Fibroblast of lung (primary cell): Measurements from ENCODE around the gene GJB4. TPM values are rescaled to one million over a fixed set of nuclear protein-coding genes. Genes with fewer than 3 reads are reported as not detected.

Experiments used
- DNase-seq, 2 donors: peaks; one replicate each; pipeline versions ENCODE4 v3.0.0 to v3.0.0-alpha.2; 2010; ENCODE audit warnings: low read depth in 2 of 2
- H2AFZ ChIP-seq: 2 replicates; pipeline ENCODE4 v1.5.1; 2012; ENCODE audit warnings: low read length, control low read depth, inconsistent platforms
- H3K27ac ChIP-seq: 2 replicates; pipeline ENCODE4 v1.5.1; 2011; ENCODE audit warnings: low read length, control low read depth; ENCODE audit not compliant: insufficient read depth
- H3K27me3 ChIP-seq: 2 replicates; pipeline ENCODE4 v1.5.1; 2011; ENCODE audit warnings: mild to moderate bottlenecking, low read length; ENCODE audit not compliant: control insufficient read depth, insufficient read depth
- H3K36me3 ChIP-seq: 2 replicates; pipeline ENCODE4 v1.5.1; 2011; ENCODE audit warnings: low read length; ENCODE audit not compliant: control insufficient read depth, insufficient read depth
- H3K4me1 ChIP-seq: 2 replicates; pipeline ENCODE4 v1.5.1; 2011; ENCODE audit warnings: low read length; ENCODE audit not compliant: control insufficient read depth, insufficient read depth; ENCODE audit errors: extremely low read depth
- H3K4me2 ChIP-seq: 2 replicates; pipeline ENCODE4 v1.5.1; 2011; ENCODE audit warnings: low read length, control low read depth; ENCODE audit not compliant: insufficient read depth; ENCODE audit errors: extremely low read depth
- H3K4me3 ChIP-seq, 4 experiments: fragments of 200-600 bp in 1 of 4; sonication (generic) in 1 of 4; replicated peaks in 1 of 4; 2 replicates each; pipeline ENCODE4 v1.5.1; 2011 to 2016; ENCODE audit warnings: low read length in 4 of 4, low read depth in 3 of 4, mild to moderate bottlenecking in 3 of 4, control low read depth in 2 of 4, inconsistent platforms in 1 of 4, mixed read lengths in 1 of 4; ENCODE audit not compliant: insufficient read depth in 1 of 4; ENCODE audit errors: control extremely low read depth in 1 of 4
- H3K79me2 ChIP-seq: 2 replicates; pipeline ENCODE4 v1.5.1; 2012; ENCODE audit warnings: mild to moderate bottlenecking, low read length, inconsistent platforms; ENCODE audit not compliant: control insufficient read depth, insufficient read depth
- H3K9ac ChIP-seq: 2 replicates; pipeline ENCODE4 v1.5.1; 2011; ENCODE audit warnings: mild to moderate bottlenecking, low read length, control low read depth; ENCODE audit not compliant: insufficient read depth
- H3K9me3 ChIP-seq: 2 replicates; pipeline ENCODE4 v1.5.1; 2012; ENCODE audit warnings: low read depth, low read length; ENCODE audit not compliant: control insufficient read depth, insufficient read depth
- H4K20me1 ChIP-seq: 2 replicates; pipeline ENCODE4 v1.5.1; 2011; ENCODE audit warnings: low read length; ENCODE audit not compliant: control insufficient read depth, insufficient read depth; ENCODE audit errors: extremely low read depth
- CTCF ChIP-seq, 2 donors: IDR thresholded peaks in 1 of 2; conservative IDR thresholded peaks in 1 of 2; 1 replicate in 1 of 2; 2 replicates in 1 of 2; pipeline ENCODE4 v1.5.1; 2011 to 2012; ENCODE audit warnings: low read length in 2 of 2, control low read depth in 1 of 2, inconsistent platforms in 1 of 2, low read depth in 1 of 2, mild to moderate bottlenecking in 1 of 2
- EZH2 ChIP-seq: IDR thresholded peaks from 2 replicates; pipeline ENCODE4 v1.5.1; 2012; ENCODE audit warnings: low read length, control low read depth, mild to moderate bottlenecking; ENCODE audit errors: missing control alignments
- polyA plus RNA-seq, 2 donors: library from polyadenylated mRNA; depleted of rRNA in 1 of 2; stranded (reverse) in 1 of 2; unstranded in 1 of 2; fragments of >200 nt; gene quantifications; 2 replicates each; pipeline ENCODE4 v1.2.1, GENCODE V29; 2011 to 2012; ENCODE audit warnings: missing spikeins in 1 of 2
- total RNA-seq: library from RNA; depleted of rRNA; stranded (reverse); fragments of >200 nt; gene quantifications from 2 replicates; pipeline ENCODE4 v1.2.1, GENCODE V29; 2014

Gene GJB4
- total and polyA plus RNA-seq, 2 donors (not counting 1 experiment from before 2014, with no cell fraction given), result not detected

- H3K4me3 ChIP-seq, result no peak overlapping the region
- no peaks in the 10 kb centered on the region for H3K36me3 ChIP-seq
- H3K27ac ChIP-seq, result no peak overlapping the region
- H3K9me3 ChIP-seq, result no peaks in the 10 kb centered on the region
- H3K27me3 ChIP-seq, result peaks cover 20% of the 10 kb centered on the region
- H3K79me2 ChIP-seq, result no peaks in the 10 kb centered on the region
- H2AFZ ChIP-seq, result no peak overlapping the region
- DNase-seq, result no peak
- no peak overlapping the region for H3K4me2 ChIP-seq
- peaks cover 2% of the 10 kb centered on the region for H3K4me1 ChIP-seq
- TF ChIP-seq CTCF (conservative IDR thresholded peaks at IDR 0.05 in 1 of 2, IDR thresholded peaks at IDR 0.05 in 1 of 2; ENCODE audit: low read depth in 1 of 2, low read length in 2 of 2) (no peak), EZH2 (no peak)
- H3K9ac ChIP-seq, result no peak overlapping the region
- no peaks in the 10 kb centered on the region for H4K20me1 ChIP-seq
Measured at GRCh38 chr1:34784751-34785221, 25.2 kb downstream of the GJB4 start.

- Histone ChIP-seq H3K4me1 (peaks cover 2% of the 10 kb centered on the region), H3K36me3 (no peaks in the 10 kb centered on the region), H3K4me2 (no peak overlapping the region), H3K27me3 (peaks cover 16% of the 10 kb centered on the region), H3K79me2 (no peaks in the 10 kb centered on the region), H3K27ac (no peak overlapping the region), H3K9me3 (no peaks in the 10 kb centered on the region), H2AFZ (no peak overlapping the region), H4K20me1 (no peaks in the 10 kb centered on the region), H3K9ac (no peak overlapping the region), H3K4me3 (no peak overlapping the region)
- no peak for TF ChIP-seq EZH2
- no peak for TF ChIP-seq CTCF (conservative IDR thresholded peaks at IDR 0.05 in 1 of 2, IDR thresholded peaks at IDR 0.05 in 1 of 2; ENCODE audit: low read depth in 1 of 2, low read length in 2 of 2)
- DNase-seq, result no peak
Measured at GRCh38 chr1:34785231-34785874, 25.8 kb downstream of the GJB4 start.

GRCh38 chr1:34785875-34786470, 26.4 kb downstream of the GJB4 start:
- no peak overlapping the region for H2AFZ ChIP-seq
- H3K9ac ChIP-seq, result no peak overlapping the region
- no peak for DNase-seq
- H3K36me3 ChIP-seq, result no peaks in the 10 kb centered on the region
- no peak for TF ChIP-seq EZH2
- no peak for TF ChIP-seq CTCF (conservative IDR thresholded peaks at IDR 0.05 in 1 of 2, IDR thresholded peaks at IDR 0.05 in 1 of 2; ENCODE audit: low read depth in 1 of 2, low read length in 2 of 2)
- no peak overlapping the region for H3K27ac ChIP-seq
- H3K27me3 ChIP-seq, result peaks cover 14% of the 10 kb centered on the region
- peaks cover 2% of the 10 kb centered on the region for H3K4me1 ChIP-seq
- H3K4me2 ChIP-seq, result no peak overlapping the region
- H3K9me3 ChIP-seq, result no peaks in the 10 kb centered on the region
- H3K4me3 ChIP-seq, result no peak overlapping the region
- no peaks in the 10 kb centered on the region for H3K79me2 ChIP-seq
- H4K20me1 ChIP-seq, result no peaks in the 10 kb centered on the region
